H1 (cell line): ENCODE results near the gene KLK7. TPM values are rescaled to one million over a fixed set of nuclear protein-coding genes. Genes with fewer than 3 reads are reported as not detected.

ENCODE experiments used
- CTCF ChIA-PET: fragments of 300-600 bp; sonication (Branson Sonifier 250); formaldehyde crosslinking; loops from one replicate; lab custom pipeline; 2021; ENCODE audit not compliant: partially characterized antibody; lab: Charles Lee
- POLR2A ChIA-PET: fragments of 300-600 bp; sonication (Branson Sonifier 250); formaldehyde crosslinking; loops from one replicate; lab custom pipeline; 2021; ENCODE audit warnings: inconsistent platforms; ENCODE audit not compliant: partially characterized antibody; lab: Charles Lee
- DNase-seq, 2 experiments: peaks; one replicate each; pipeline versions ENCODE4 v3.0.0 to v3.0.0-alpha.2; 2010 to 2022; ENCODE audit warnings: low spot score in 2 of 2, low read depth in 1 of 2, mixed read lengths in 1 of 2
- FAIRE-seq: peaks from 2 replicates; lab custom pipeline; 2011; peaks lifted over from hg19 to GRCh38; lab: Jason Lieb, UNC
- H2AFZ ChIP-seq: 2 replicates; pipeline ENCODE4 v1.8.1; 2012; ENCODE audit warnings: low read length, inconsistent platforms
- H2AK5ac ChIP-seq: 2 replicates; pipeline ENCODE4 v1.6.1; 2013; ENCODE audit warnings: low read depth, low read length
- H2BK120ac ChIP-seq: replicated peaks from 2 replicates; pipeline ENCODE3; 2013; ENCODE audit warnings: low read depth, low read length, inconsistent platforms
- H2BK12ac ChIP-seq: 2 replicates; pipeline ENCODE4 v1.6.1; 2013; ENCODE audit warnings: low read depth, low read length
- H2BK15ac ChIP-seq: 2 replicates; pipeline ENCODE4 v1.6.1; 2013; ENCODE audit warnings: low read length
- H2BK20ac ChIP-seq: 2 replicates; pipeline ENCODE4 v1.6.1; 2013; ENCODE audit warnings: low read length
- H2BK5ac ChIP-seq: 2 replicates; pipeline ENCODE4 v1.6.1; 2013; ENCODE audit warnings: low read depth, low read length
- H3K14ac ChIP-seq: 2 replicates; pipeline ENCODE4 v1.6.1; 2013; ENCODE audit warnings: inconsistent platforms; ENCODE audit not compliant: insufficient read length
- H3K18ac ChIP-seq: 2 replicates; pipeline ENCODE4 v1.6.1; 2013; ENCODE audit warnings: low read length; ENCODE audit errors: extremely low read depth
- H3K23ac ChIP-seq: 2 replicates; pipeline ENCODE4 v1.6.1; 2013; ENCODE audit warnings: inconsistent platforms; ENCODE audit not compliant: insufficient read length
- H3K23me2 ChIP-seq: 2 replicates; pipeline ENCODE4 v1.6.1; 2013; ENCODE audit warnings: low read depth, low read length
- H3K27ac ChIP-seq: 2 replicates; pipeline ENCODE4 v1.6.1; 2011; ENCODE audit warnings: low read depth, low read length, inconsistent platforms
- H3K27me3 ChIP-seq, 4 experiments: replicated peaks in 1 of 4; 1 replicate in 1 of 4; 2 replicates in 3 of 4; pipeline versions ENCODE4 v1.6.1 to v1.8.1; 2011 to 2013; ENCODE audit warnings: low read length in 3 of 4, mild to moderate bottlenecking in 3 of 4, inconsistent platforms in 2 of 4, mixed read lengths in 2 of 4, moderate library complexity in 1 of 4; ENCODE audit not compliant: control insufficient read depth in 3 of 4, insufficient read depth in 3 of 4; ENCODE audit errors: extremely low read depth in 1 of 4
- H3K36me3 ChIP-seq, 4 experiments: 2 replicates each; pipeline versions ENCODE4 v1.6.1 to v1.8.1; 2011 to 2013; ENCODE audit warnings: mild to moderate bottlenecking in 4 of 4, low read length in 3 of 4, moderate library complexity in 2 of 4, control low read depth in 1 of 4, inconsistent platforms in 1 of 4; ENCODE audit not compliant: insufficient read depth in 4 of 4, control insufficient read depth in 2 of 4
- H3K4ac ChIP-seq: replicated peaks from 2 replicates; pipeline ENCODE3; 2013; ENCODE audit warnings: low read length, low read depth, mixed read lengths, inconsistent platforms; ENCODE audit not compliant: insufficient read length
- H3K4me1 ChIP-seq, 4 experiments: replicated peaks in 1 of 4; 1 replicate in 1 of 4; 2 replicates in 3 of 4; pipeline versions ENCODE4 v1.6.1 to v1.8.1; 2011 to 2013; ENCODE audit warnings: low read length in 3 of 4, inconsistent platforms in 2 of 4, mixed read lengths in 1 of 4; ENCODE audit not compliant: insufficient read depth in 4 of 4, control insufficient read depth in 3 of 4
- H3K4me2 ChIP-seq, 2 experiments: 2 replicates each; pipeline versions ENCODE4 v1.6.1 to v1.8.1; 2011 to 2013; ENCODE audit warnings: low read depth in 2 of 2, low read length in 2 of 2, control low read depth in 1 of 2, inconsistent platforms in 1 of 2, mild to moderate bottlenecking in 1 of 2; ENCODE audit not compliant: insufficient read depth in 1 of 2
- H3K4me3 ChIP-seq, 4 experiments: fragments of 200-600, 300-600 bp in 1 of 4; sonication (generic), shearing (Covaris generic), sonication (Bioruptor Twin) in 1 of 4; 2 replicates each; pipeline versions ENCODE4 v1.5.1 to v1.8.1; 2011 to 2016; ENCODE audit warnings: low read length in 4 of 4, low read depth in 3 of 4, control low read depth in 2 of 4, inconsistent platforms in 2 of 4, mild to moderate bottlenecking in 2 of 4, mixed read lengths in 1 of 4, moderate library complexity in 1 of 4; ENCODE audit not compliant: insufficient read depth in 2 of 4; ENCODE audit errors: extremely low read depth in 1 of 4
- H3K56ac ChIP-seq: replicated peaks from 2 replicates; pipeline ENCODE3; 2013; ENCODE audit warnings: low read depth, mild to moderate bottlenecking, mixed read lengths, low read length, inconsistent platforms; ENCODE audit not compliant: insufficient read length
- H3K79me1 ChIP-seq: 2 replicates; pipeline ENCODE4 v1.6.1; 2013; ENCODE audit warnings: low read depth, low read length, control low read depth
- H3K79me2 ChIP-seq, 2 experiments: 2 replicates each; pipeline versions ENCODE4 v1.6.1 to v1.8.1; 2012 to 2013; ENCODE audit warnings: low read length in 2 of 2, mild to moderate bottlenecking in 2 of 2, inconsistent platforms in 1 of 2; ENCODE audit not compliant: insufficient read depth in 2 of 2, control insufficient read depth in 1 of 2
- H3K9ac ChIP-seq, 4 experiments: replicated peaks in 1 of 4; 1 replicate in 1 of 4; 2 replicates in 3 of 4; pipeline versions ENCODE4 v1.6.1 to v1.8.1; 2011 to 2013; ENCODE audit warnings: low read depth in 3 of 4, low read length in 3 of 4, control low read depth in 2 of 4, mild to moderate bottlenecking in 2 of 4, moderate library complexity in 2 of 4, inconsistent platforms in 1 of 4; ENCODE audit errors: extremely low read depth in 1 of 4
- H3K9me3 ChIP-seq, 2 experiments: 2 replicates each; pipeline versions ENCODE4 v1.6.1 to v1.8.1; 2012 to 2013; ENCODE audit warnings: mild to moderate bottlenecking in 2 of 2, moderate library complexity in 2 of 2, control low read depth in 1 of 2, inconsistent platforms in 1 of 2, low read depth in 1 of 2, low read length in 1 of 2, mixed read lengths in 1 of 2; ENCODE audit not compliant: insufficient read depth in 2 of 2
- H4K20me1 ChIP-seq, 2 experiments: replicated peaks in 1 of 2; 2 replicates each; pipeline versions ENCODE3 to v1.8.1; 2011 to 2013; ENCODE audit warnings: inconsistent platforms in 2 of 2, low read length in 2 of 2, mild to moderate bottlenecking in 1 of 2; ENCODE audit not compliant: insufficient read depth in 2 of 2, control insufficient read depth in 1 of 2
- H4K5ac ChIP-seq: 2 replicates; pipeline ENCODE4 v1.6.1; 2013; ENCODE audit warnings: low read length, low read depth, mixed read lengths, inconsistent platforms; ENCODE audit not compliant: insufficient read length
- H4K8ac ChIP-seq: 2 replicates; pipeline ENCODE4 v1.8.0; 2013; ENCODE audit warnings: mild to moderate bottlenecking, moderate library complexity, low read length, inconsistent platforms; ENCODE audit not compliant: insufficient read depth; ENCODE audit errors: extremely low read depth
- H4K91ac ChIP-seq: replicated peaks from 2 replicates; pipeline ENCODE3; 2013; ENCODE audit warnings: low read length, mixed read lengths, inconsistent platforms; ENCODE audit not compliant: insufficient read length
- ASH2L ChIP-seq: fragments of 200-600, 300-600 bp; sonication (generic); IDR thresholded peaks from one replicate; pipeline ENCODE4 v1.7.1; 2017; ENCODE audit warnings: low read length
- BACH1 ChIP-seq: IDR thresholded peaks from 2 replicates; pipeline ENCODE4 v1.6.1; 2012; ENCODE audit warnings: low read length, improper control_type of control experiment
- CHD1 ChIP-seq: IDR thresholded peaks from 2 replicates; pipeline ENCODE4 v1.6.1; 2012; ENCODE audit warnings: low read depth, low read length, improper control_type of control experiment
- CREB1 ChIP-seq: IDR thresholded peaks from 2 replicates; pipeline ENCODE4 v1.6.1; 2012; ENCODE audit warnings: inconsistent platforms
- CTBP2 ChIP-seq: IDR thresholded peaks from 2 replicates; pipeline ENCODE4 v1.7.0; 2011; ENCODE audit warnings: borderline replicate concordance, mild to moderate bottlenecking, moderate library complexity, mixed read lengths, low read length; ENCODE audit not compliant: insufficient read depth, insufficient read length
- EP300 ChIP-seq, 2 experiments: IDR thresholded peaks; 1 replicate in 1 of 2; 2 replicates in 1 of 2; pipeline ENCODE4 v1.6.1; 2011 to 2012; ENCODE audit warnings: low read depth in 2 of 2, low read length in 2 of 2, mild to moderate bottlenecking in 2 of 2, borderline replicate concordance in 1 of 2, inconsistent platforms in 1 of 2, moderate library complexity in 1 of 2
- GABPA ChIP-seq: IDR thresholded peaks from 2 replicates; pipeline ENCODE4 v1.6.1; 2011; ENCODE audit warnings: mild to moderate bottlenecking, low read length, moderate library complexity, borderline replicate concordance; ENCODE audit not compliant: insufficient read depth
- JUND ChIP-seq: IDR thresholded peaks from 2 replicates; pipeline ENCODE4 v1.6.1; 2011; ENCODE audit warnings: mild to moderate bottlenecking, improper control_type of control experiment, low read length
- POU5F1 ChIP-seq: IDR thresholded peaks from 2 replicates; pipeline ENCODE4 v1.6.1; 2011; ENCODE audit warnings: low read depth, mild to moderate bottlenecking, low read length, moderate library complexity
- RNF2 ChIP-seq: fragments of 200-900, 300-1000 bp; sonication (generic); IDR thresholded peaks from 2 replicates; pipeline ENCODE4 v1.7.1; 2016; ENCODE audit warnings: borderline replicate concordance, low read depth, mild to moderate bottlenecking, antibody characterized with exemption, low read length; ENCODE audit not compliant: poor library complexity, severe bottlenecking; ENCODE audit errors: missing control alignments
- SIX5 ChIP-seq: IDR thresholded peaks from 2 replicates; pipeline ENCODE4 v1.6.1; 2011; ENCODE audit warnings: mild to moderate bottlenecking, low read depth, low read length
- TEAD4 ChIP-seq: IDR thresholded peaks from 2 replicates; pipeline ENCODE4 v1.6.1; 2012; ENCODE audit warnings: low read depth, low read length, inconsistent platforms, mixed read lengths
- WGBS, 2 experiments: shearing (Covaris generic) in 1 of 2; methylation state at CpG; one replicate each; pipeline versions ENCODE4 v1.1.6 to v1.1.7; 2013 to 2015; ENCODE audit warnings: low lambda C conversion rate in 2 of 2, mixed read lengths in 2 of 2, inconsistent platforms in 1 of 2, low coverage in 1 of 2, missing lambda C conversion rate in 1 of 2; ENCODE audit not compliant: insufficient replicate concordance in 2 of 2, insufficient coverage in 1 of 2, insufficient read length in 1 of 2; ENCODE audit errors: extremely low coverage in 1 of 2, missing lambda C conversion rate in 1 of 2; 5-methylcytosine and 5-hydroxymethylcytosine counted together
- polyA plus RNA-seq, 7 experiments: library from polyadenylated mRNA; depleted of rRNA in 3 of 7; stranded (reverse) in 5 of 7; unstranded in 2 of 7; fragments of >200 nt in 5 of 7; fragments of 200-250 nt in 2 of 7; gene quantifications; 1 replicate in 5 of 7; 2 replicates in 1 of 7; 4 replicates in 1 of 7; pipeline versions ENCODE4 v1.2.1 to v1.2.3, GENCODE V29; 2011 to 2013; ENCODE audit warnings: missing spikeins in 2 of 7, mixed read lengths in 2 of 7
- total RNA-seq: library from RNA; stranded (reverse); fragmentation: NEBNext Ultra II Directional; extraction: Animal tissue kit (Norgen Biotek cat#: 25700); gene quantifications from 2 replicates; pipeline ENCODE4 v1.2.1, GENCODE V29; 2021

Gene KLK7
- total and polyA plus RNA-seq, 2 of the 8 experiments (the other 6 are each of a cell fraction or from before 2014, with no cell fraction given), result 0.73 to 1.4 TPM

DNA sequence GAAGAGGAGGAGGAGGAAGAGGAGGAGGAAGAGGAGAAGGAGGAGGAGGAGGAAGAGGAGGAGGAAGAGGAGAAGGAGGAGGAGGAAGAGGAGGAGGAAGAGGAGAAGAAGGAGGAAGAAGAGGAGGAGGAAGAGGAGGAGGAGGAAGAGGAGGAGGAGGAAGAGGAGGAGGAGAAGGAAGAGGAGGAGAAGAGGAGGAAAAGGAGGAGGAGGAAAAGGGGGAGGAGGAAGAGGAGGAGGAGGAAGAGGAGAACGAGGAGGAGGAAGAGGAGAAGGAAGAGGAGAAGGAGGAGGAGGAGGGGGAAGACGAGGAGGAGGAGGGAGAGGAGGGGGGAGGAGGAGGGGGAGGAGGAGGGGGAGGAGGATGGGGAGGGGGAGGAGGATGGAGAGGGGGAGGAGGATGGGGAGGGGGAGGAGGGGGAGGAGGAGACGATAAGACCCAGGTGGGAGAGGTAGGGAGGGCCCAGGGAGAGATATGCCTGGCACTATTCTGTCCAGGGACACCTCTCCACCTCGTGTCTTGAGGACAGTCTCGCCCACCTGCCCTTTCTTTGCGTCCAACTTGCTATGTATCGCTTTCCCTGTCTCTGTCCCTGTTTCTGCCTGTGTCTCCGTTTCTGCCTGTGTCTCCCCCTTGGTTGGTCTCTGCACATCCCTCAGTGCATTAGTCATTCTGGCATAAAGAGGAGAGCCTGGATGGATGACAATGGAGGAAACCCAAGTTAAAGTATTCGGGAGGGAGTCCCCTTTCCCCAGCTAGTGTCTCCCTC is 23.8 kb downstream of the KLK7 start:
- no peak overlapping the region for H2BK120ac ChIP-seq
- H2AFZ ChIP-seq, result no peak overlapping the region
- TF ChIP-seq POU5F1 (no peak), CREB1 (no peak), RNF2 (no peak), ASH2L (no peak), GABPA (no peak), TEAD4 (no peak), EP300 (IDR thresholded peaks at IDR 0.05; ENCODE audit: borderline replicate concordance in 1 of 2, low read depth in 2 of 2, low read length in 2 of 2) (no peak), BACH1 (no peak), CTBP2 (no peak), JUND (no peak), SIX5 (no peak), CHD1 (no peak)
- H3K4me1 ChIP-seq, result no peaks in the 10 kb centered on the region
- H3K9me3 ChIP-seq, result no peaks in the 10 kb centered on the region; a peak in 1 of 4 replicates
- ChIA-PET CTCF (no interaction called here), POLR2A (interaction anchor here (1.0 kb wide), 1 partner anchor 9 kb away, joined by 3 read pairs; no protein-coding TSS in a partner anchor)
- no peak overlapping the region for H3K9ac ChIP-seq
- H3K4ac ChIP-seq, result no peak overlapping the region
- H4K91ac ChIP-seq, result no peak overlapping the region
- H3K14ac ChIP-seq, result no peak overlapping the region
- H3K18ac ChIP-seq, result no peak overlapping the region
- H2BK15ac ChIP-seq, result no peak overlapping the region
- H2BK12ac ChIP-seq, result no peak overlapping the region; the same call in 1 of the 2 replicates
- H2AK5ac ChIP-seq, result no peak overlapping the region
- no peak overlapping the region for H4K5ac ChIP-seq
- 0 out of 2 replicates have a peak overlapping the region, but pooled peaks have one; percentile 61 for H2BK20ac ChIP-seq
- H4K20me1 ChIP-seq, result no peaks in the 10 kb centered on the region
- FAIRE-seq (no peak), DNase-seq (no peak)
- no peak overlapping the region for H3K4me2 ChIP-seq
- no peak overlapping the region for H3K23ac ChIP-seq
- H3K36me3 ChIP-seq, result no peaks in the 10 kb centered on the region
- H2BK5ac ChIP-seq, result no peak overlapping the region
- no peak overlapping the region for H3K4me3 ChIP-seq
- no peaks in the 10 kb centered on the region for H3K79me2 ChIP-seq
- no peak overlapping the region for H3K56ac ChIP-seq
- H3K27ac ChIP-seq, result no peak overlapping the region
- H3K79me1 ChIP-seq, result no peaks in the 10 kb centered on the region
- no peaks in the 10 kb centered on the region; a peak in 1 of 7 replicates for H3K27me3 ChIP-seq
- H4K8ac ChIP-seq, result no peak overlapping the region
- WGBS, 2 experiments, result 65% methylated on average over 7 of the region's 9 CpGs; no CpG with 5 or more reads in 1 of the 2 experiments
- no peaks in the 10 kb centered on the region; the same call in 1 of the 2 replicates for H3K23me2 ChIP-seq
